ENCODE results near the gene MVD. TPM values are rescaled to one million over a fixed set of nuclear protein-coding genes. Genes with fewer than 3 reads are reported as not detected.

Gene MVD
- total RNA-seq, 1 donor from 2014 or later = 14.1 TPM

DNA sequence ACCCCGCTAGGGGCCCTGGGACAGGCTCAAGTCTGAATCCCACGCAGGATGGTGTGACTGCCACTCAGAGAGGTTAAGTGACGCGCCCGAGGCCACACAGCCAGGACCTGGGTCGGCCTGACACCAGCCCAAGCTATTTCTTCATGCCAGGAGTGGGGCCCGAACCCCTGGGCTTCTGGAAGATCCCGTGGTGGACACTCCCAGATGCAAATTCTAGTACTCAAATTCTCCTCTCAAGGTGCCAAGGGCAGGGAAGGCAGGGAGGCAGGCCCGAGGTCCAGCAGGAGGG, 19.3 kb downstream of the MVD start:
- no peaks in the 10 kb centered on the region for H3K36me3 ChIP-seq (ENCODE audit: control insufficient read depth in 3 of 3, insufficient read depth in 3 of 3, low read length in 3 of 3)
- H3K27me3 ChIP-seq (ENCODE audit: control insufficient read depth in 3 of 3, insufficient read depth in 3 of 3, low read length in 3 of 3) = peaks cover 22 to 26% (median 24%) of the 10 kb centered on the region in 3 donors
- no peak overlapping the region for H3K27ac ChIP-seq (ENCODE audit: low read depth, low read length)
- no peaks in the 10 kb centered on the region for H3K9me3 ChIP-seq (ENCODE audit: control insufficient read depth in 3 of 3, low read length in 3 of 3)
- no peak overlapping the region for H3K4me3 ChIP-seq (ENCODE audit: low read length in 3 of 3)
- peaks cover 3 to 13% (median 5%) of the 10 kb centered on the region in 3 donors for H3K4me1 ChIP-seq (ENCODE audit: control insufficient read depth in 3 of 3, insufficient read depth in 3 of 3, low read length in 3 of 3)
- H3K9ac ChIP-seq (ENCODE audit: low read depth in 1 of 3, low read length in 3 of 3) = no peak overlapping the region

DNA sequence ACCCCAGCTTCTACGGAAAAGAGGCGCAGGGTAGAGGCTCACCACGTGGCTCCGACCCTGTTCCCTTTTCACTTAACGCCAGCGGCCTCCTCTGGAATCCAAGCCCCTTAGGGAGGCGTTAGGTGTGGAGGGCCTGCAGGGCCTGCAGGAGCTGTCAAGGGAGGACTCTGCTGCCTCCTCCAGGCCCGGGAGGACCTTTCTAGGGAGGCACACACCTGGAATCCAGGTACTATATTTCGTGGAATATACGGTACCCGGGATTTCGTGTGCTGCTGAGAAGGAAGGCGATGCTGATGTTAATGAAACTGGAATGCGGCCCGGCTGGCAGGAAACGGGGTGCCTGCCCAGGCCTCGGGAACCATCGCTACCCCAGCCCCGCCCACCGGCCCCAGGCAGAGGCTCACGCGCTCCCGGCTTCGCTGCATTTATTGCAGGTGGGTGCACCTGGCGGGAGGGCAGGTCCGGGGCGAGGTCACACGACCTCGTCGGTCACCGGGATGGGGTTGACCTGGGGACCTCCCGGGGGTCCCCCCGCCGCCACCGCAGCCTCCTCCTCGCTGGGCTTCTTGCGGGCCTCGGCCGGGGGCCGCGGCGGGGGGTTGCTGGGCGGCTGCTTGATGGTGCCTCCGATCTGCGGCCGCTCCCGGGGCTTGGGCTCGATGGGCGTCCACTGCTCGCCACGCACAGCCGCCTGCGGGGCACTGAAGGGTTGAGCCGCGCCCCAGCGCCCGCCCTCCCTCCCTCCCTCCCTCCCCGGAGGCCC, 19.8 kb downstream of the MVD start:
- Histone ChIP-seq H3K27me3 (ENCODE audit: control insufficient read depth in 3 of 3, insufficient read depth in 3 of 3, low read length in 3 of 3) (peaks cover 28 to 31% (median 29%) of the 10 kb centered on the region in 3 donors), H3K9me3 (ENCODE audit: control insufficient read depth in 3 of 3, low read length in 3 of 3) (no peaks in the 10 kb centered on the region), H3K9ac (ENCODE audit: low read depth in 1 of 3, low read length in 3 of 3) (no peak overlapping the region), H3K4me3 (ENCODE audit: low read length in 3 of 3) (no peak overlapping the region), H3K27ac (ENCODE audit: low read depth, low read length) (no peak overlapping the region), H3K36me3 (ENCODE audit: control insufficient read depth in 3 of 3, insufficient read depth in 3 of 3, low read length in 3 of 3) (no peaks in the 10 kb centered on the region), H3K4me1 (ENCODE audit: control insufficient read depth in 3 of 3, insufficient read depth in 3 of 3, low read length in 3 of 3) (peaks cover 3 to 13% (median 5%) of the 10 kb centered on the region in 3 donors)

DNA sequence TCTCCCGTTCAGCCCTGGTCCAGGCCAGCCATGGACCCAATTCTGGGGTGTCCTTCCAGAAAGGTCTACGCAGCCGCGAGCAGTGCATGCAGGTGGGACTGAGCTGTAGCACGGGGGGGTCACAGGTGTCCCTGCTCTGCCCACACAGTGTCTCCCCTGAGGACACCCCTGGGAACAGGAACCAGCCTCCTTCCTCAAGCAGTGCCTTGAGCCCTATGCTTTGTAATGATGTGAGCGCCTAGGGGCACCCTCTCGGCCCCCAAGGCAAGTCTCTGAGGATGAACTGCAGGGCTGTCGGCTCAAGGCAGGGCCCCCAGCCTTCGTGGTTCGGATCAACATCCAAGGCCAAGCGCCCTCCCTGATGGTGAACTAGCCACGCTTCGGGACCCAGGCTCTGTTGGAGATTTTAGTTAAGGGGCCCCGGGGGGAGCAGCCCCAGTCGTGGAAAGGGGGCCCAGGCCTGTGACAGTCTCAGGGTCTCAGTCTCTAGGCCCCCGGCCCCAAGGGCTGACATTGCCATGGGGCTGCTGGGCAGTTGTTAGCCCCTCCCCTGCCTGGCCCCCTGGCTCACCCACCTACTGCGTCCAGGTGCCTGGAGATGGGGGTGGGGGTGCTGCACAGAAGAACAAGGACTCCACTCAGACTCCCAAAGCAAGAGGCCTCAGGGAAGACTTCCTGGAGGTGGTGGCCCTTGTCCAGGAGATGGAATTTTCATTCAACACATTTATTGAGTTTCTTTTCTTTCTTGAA, 22.2 kb downstream of the MVD start:
- Histone ChIP-seq H3K4me3 (ENCODE audit: low read length in 3 of 3) (no peak overlapping the region), H3K27ac (ENCODE audit: low read depth, low read length) (no peak overlapping the region), H3K9ac (ENCODE audit: low read depth in 1 of 3, low read length in 3 of 3) (no peak overlapping the region), H3K4me1 (ENCODE audit: control insufficient read depth in 3 of 3, insufficient read depth in 3 of 3, low read length in 3 of 3) (peaks cover 3 to 13% (median 5%) of the 10 kb centered on the region in 3 donors), H3K27me3 (ENCODE audit: control insufficient read depth in 3 of 3, insufficient read depth in 3 of 3, low read length in 3 of 3) (peaks cover 33 to 41% (median 41%) of the 10 kb centered on the region in 3 donors), H3K36me3 (ENCODE audit: control insufficient read depth in 3 of 3, insufficient read depth in 3 of 3, low read length in 3 of 3) (no peaks in the 10 kb centered on the region), H3K9me3 (ENCODE audit: control insufficient read depth in 3 of 3, low read length in 3 of 3) (no peaks in the 10 kb centered on the region)

DNA sequence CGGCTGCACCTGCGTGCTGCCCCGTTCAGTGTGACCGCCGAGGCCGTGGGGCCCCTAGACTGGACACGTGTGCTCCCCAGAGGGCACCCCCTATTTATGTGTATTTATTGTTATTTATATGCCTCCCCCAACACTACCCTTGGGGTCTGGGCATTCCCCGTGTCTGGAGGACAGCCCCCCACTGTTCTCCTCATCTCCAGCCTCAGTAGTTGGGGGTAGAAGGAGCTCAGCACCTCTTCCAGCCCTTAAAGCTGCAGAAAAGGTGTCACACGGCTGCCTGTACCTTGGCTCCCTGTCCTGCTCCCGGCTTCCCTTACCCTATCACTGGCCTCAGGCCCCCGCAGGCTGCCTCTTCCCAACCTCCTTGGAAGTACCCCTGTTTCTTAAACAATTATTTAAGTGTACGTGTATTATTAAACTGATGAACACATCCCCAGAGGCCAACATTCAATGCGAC, 22.8 kb downstream of the MVD start:
- H3K27me3 ChIP-seq (ENCODE audit: control insufficient read depth in 3 of 3, insufficient read depth in 3 of 3, low read length in 3 of 3) = peaks cover 33 to 46% (median 41%) of the 10 kb centered on the region in 3 donors
- H3K4me1 ChIP-seq (ENCODE audit: control insufficient read depth in 3 of 3, insufficient read depth in 3 of 3, low read length in 3 of 3) = peaks cover 3 to 13% (median 5%) of the 10 kb centered on the region in 3 donors
- H3K9me3 ChIP-seq (ENCODE audit: control insufficient read depth in 3 of 3, low read length in 3 of 3) = no peaks in the 10 kb centered on the region
- no peak overlapping the region for H3K4me3 ChIP-seq (ENCODE audit: low read length in 3 of 3)
- no peak overlapping the region for H3K9ac ChIP-seq (ENCODE audit: low read depth in 1 of 3, low read length in 3 of 3)
- H3K36me3 ChIP-seq (ENCODE audit: control insufficient read depth in 3 of 3, insufficient read depth in 3 of 3, low read length in 3 of 3) = no peaks in the 10 kb centered on the region
- no peak overlapping the region for H3K27ac ChIP-seq (ENCODE audit: low read depth, low read length)

DNA sequence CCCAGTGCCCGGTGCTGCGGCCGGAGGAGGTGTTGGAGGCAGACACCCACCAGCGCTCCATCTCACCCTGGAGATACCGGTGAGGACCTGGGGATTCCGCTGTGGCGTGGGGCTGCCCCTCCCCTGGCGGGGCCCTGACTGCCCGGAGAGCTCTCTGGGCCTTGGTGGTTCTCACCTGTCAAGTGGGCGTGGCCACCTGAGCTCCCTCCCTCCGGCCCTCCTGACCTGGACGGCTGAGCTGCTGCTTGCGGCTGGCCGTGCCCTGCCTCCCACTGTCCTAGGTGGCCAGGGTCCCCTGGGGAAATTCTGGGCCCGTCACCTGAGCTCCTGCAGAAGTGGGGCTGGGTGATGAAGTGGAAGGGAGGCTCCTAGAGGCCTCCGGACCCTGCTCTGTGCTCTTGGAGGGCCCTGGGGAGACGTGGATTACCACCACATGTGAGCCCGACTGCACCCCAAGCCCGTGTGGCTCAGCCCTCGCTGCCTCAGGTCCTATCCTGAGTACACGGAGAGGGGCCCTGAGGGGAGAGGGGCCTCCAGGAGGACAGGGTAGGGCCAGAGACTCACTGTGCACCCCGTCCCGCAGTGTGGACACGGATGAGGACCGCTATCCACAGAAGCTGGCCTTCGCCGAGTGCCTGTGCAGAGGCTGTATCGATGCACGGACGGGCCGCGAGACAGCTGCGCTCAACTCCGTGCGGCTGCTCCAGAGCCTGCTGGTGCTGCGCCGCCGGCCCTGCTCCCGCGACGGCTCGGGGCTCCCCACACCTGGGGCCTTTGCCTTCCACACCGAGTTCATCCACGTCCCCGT, 23.5 kb downstream of the MVD start:
- Histone ChIP-seq H3K4me3 (ENCODE audit: low read length in 3 of 3) (no peak overlapping the region), H3K9ac (ENCODE audit: low read depth in 1 of 3, low read length in 3 of 3) (no peak overlapping the region), H3K9me3 (ENCODE audit: control insufficient read depth in 3 of 3, low read length in 3 of 3) (no peaks in the 10 kb centered on the region), H3K36me3 (ENCODE audit: control insufficient read depth in 3 of 3, insufficient read depth in 3 of 3, low read length in 3 of 3) (no peaks in the 10 kb centered on the region), H3K27ac (ENCODE audit: low read depth, low read length) (no peak overlapping the region), H3K4me1 (ENCODE audit: control insufficient read depth in 3 of 3, insufficient read depth in 3 of 3, low read length in 3 of 3) (peaks cover 3 to 13% (median 5%) of the 10 kb centered on the region in 3 donors), H3K27me3 (ENCODE audit: control insufficient read depth in 3 of 3, insufficient read depth in 3 of 3, low read length in 3 of 3) (peaks cover 33 to 49% (median 41%) of the 10 kb centered on the region in 3 donors)

DNA sequence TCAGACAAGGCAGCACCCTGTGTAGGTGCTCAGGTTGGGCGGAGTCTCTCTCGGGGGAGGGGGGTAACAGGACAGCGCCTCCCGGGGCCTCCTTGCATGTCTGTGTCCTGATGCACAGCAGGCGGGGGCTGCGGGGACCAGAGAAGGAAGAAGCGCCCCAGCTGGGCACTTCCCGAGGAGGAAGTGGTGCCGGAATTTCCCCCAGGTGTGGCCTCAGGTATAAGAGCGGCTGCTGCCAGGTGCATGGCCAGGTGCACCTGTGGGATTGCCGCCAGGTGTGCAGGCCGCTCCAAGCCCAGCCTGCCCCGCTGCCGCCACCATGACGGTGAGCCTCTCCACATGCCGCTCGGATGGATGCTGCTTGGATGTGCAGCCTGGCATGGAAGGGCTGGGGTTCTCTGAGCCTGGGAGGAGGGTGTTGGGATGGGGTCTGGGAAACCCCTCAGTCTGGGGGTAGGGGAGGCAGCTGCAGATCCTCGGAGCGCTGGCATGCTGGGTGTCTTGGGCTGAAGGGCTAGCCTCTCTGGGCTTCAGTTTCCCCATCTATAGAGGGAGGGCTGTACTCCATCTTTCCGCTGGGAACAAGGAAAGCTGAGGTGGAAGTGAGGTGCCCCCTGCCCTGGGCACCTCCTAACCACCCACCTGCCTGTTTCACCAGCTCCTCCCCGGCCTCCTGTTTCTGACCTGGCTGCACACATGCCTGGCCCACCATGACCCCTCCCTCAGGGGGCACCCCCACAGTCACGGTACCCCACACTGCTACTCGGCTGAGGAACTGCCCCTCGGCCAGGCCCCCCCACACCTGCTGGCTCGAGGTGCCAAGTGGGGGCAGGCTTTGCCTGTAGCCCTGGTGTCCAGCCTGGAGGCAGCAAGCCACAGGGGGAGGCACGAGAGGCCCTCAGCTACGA, 24.3 kb downstream of the MVD start, which contains the start of gene IL17C:
IL17C (plus strand) TSS at position 250 of the 908 bp plus-strand sequence; CDS start at position 320, 70 bp downstream.
- no peaks in the 10 kb centered on the region for H3K9me3 ChIP-seq (ENCODE audit: control insufficient read depth in 3 of 3, low read length in 3 of 3)
- no peaks in the 10 kb centered on the region for H3K36me3 ChIP-seq (ENCODE audit: control insufficient read depth in 3 of 3, insufficient read depth in 3 of 3, low read length in 3 of 3)
- H3K9ac ChIP-seq (ENCODE audit: low read depth in 1 of 3, low read length in 3 of 3) = no peak within 1 kb of the TSS
- H3K4me3 ChIP-seq (ENCODE audit: low read length in 3 of 3) = no peak within 1 kb of the TSS
- H3K4me1 ChIP-seq (ENCODE audit: control insufficient read depth in 3 of 3, insufficient read depth in 3 of 3, low read length in 3 of 3) = peaks cover 3 to 13% (median 5%) of the 10 kb centered on the region in 3 donors
- H3K27ac ChIP-seq (ENCODE audit: low read depth, low read length) = no peak within 1 kb of the TSS
- peaks cover 33 to 50% (median 41%) of the 10 kb centered on the region in 3 donors for H3K27me3 ChIP-seq (ENCODE audit: control insufficient read depth in 3 of 3, insufficient read depth in 3 of 3, low read length in 3 of 3)

DNA sequence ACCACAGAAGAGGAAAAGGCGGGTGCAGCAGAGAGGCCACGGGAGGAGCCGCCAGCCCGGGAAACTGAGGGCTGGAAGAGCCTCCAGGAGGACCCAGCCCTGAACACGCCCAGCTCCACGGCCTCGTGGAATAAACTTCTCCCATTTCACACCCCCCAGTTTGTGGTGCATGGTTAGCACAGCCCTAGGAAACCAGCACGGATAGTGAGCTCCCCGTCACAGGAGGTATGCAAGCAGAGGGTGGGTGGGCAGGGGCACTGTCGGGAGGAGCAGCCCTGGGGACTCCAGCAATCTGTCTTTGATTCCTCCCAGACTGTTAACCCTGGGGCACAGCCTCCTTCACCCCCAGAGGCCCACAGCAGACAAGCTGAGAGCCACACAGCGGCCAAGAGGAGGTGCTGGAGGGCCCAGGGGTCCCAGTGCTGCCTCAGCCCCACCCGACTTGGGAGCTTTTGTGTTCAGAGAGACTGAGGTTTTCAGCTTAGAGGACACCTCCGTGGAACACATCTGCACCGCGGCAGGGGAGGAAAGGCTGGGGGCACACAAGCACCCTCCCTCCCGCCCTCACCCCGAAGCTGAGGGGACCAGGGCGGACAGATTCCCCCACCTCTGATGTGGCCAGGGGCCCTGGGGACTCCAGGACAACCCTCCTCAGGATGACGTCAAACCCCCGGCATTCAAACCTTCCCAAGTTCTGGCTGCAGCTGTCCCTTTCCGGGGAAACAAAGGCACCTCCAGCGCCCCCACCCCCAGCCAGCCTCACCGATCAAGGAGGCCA, 26.2 kb downstream of the MVD start:
- H3K4me1 ChIP-seq (ENCODE audit: control insufficient read depth in 3 of 3, insufficient read depth in 3 of 3, low read length in 3 of 3) = peaks cover 3 to 13% (median 5%) of the 10 kb centered on the region in 3 donors
- peaks cover 0 to 13% (median 12%) of the 10 kb centered on the region in 3 donors for H3K36me3 ChIP-seq (ENCODE audit: control insufficient read depth in 3 of 3, insufficient read depth in 3 of 3, low read length in 3 of 3)
- H3K9ac ChIP-seq (ENCODE audit: low read depth in 1 of 3, low read length in 3 of 3) = no peak overlapping the region
- no peak overlapping the region for H3K4me3 ChIP-seq (ENCODE audit: low read length in 3 of 3)
- H3K27me3 ChIP-seq (ENCODE audit: control insufficient read depth in 3 of 3, insufficient read depth in 3 of 3, low read length in 3 of 3) = peaks cover 33 to 51% (median 41%) of the 10 kb centered on the region in 3 donors
- H3K27ac ChIP-seq (ENCODE audit: low read depth, low read length) = no peak overlapping the region
- no peaks in the 10 kb centered on the region for H3K9me3 ChIP-seq (ENCODE audit: control insufficient read depth in 3 of 3, low read length in 3 of 3)

DNA sequence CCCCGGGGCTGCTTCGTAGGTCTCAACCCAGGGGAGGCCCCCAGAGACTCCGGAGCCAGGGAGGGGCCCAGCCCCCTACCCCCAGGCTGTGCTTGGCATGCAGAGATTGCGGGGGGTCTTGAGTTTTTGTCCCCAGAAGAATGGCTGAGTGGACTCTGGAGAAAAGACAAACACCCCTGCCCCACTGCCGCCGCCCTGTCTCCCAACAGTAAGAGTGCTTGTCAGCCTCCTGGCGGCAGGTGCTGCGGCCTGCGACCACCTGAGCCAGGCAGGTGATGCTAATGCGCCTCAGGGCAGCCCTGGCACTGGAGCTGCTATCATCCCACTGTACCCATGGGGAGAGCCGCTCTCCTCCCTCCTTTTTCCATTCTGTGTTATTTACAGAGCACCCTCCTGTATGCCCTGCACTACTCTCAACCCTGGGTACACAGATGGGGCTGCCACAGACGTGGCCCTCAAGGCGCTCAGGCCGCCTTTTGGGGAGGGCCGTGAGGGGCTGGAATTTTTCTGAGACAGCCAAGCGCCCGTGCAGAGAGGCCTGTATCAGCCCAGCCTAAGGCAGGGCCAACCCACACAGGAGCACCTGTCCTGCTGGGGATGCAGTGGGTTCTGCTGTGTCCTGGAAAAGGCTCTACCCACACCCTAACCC, 27.1 kb downstream of the MVD start:
- Histone ChIP-seq H3K9me3 (ENCODE audit: control insufficient read depth in 3 of 3, low read length in 3 of 3) (no peaks in the 10 kb centered on the region), H3K4me3 (ENCODE audit: low read length in 3 of 3) (no peak overlapping the region), H3K27me3 (ENCODE audit: control insufficient read depth in 3 of 3, insufficient read depth in 3 of 3, low read length in 3 of 3) (peaks cover 32 to 47% (median 40%) of the 10 kb centered on the region in 3 donors), H3K4me1 (ENCODE audit: control insufficient read depth in 3 of 3, insufficient read depth in 3 of 3, low read length in 3 of 3) (peaks cover 3 to 13% (median 5%) of the 10 kb centered on the region in 3 donors), H3K36me3 (ENCODE audit: control insufficient read depth in 3 of 3, insufficient read depth in 3 of 3, low read length in 3 of 3) (peaks cover 7 to 19% (median 15%) of the 10 kb centered on the region in 3 donors), H3K9ac (ENCODE audit: low read depth in 1 of 3, low read length in 3 of 3) (no peak overlapping the region), H3K27ac (ENCODE audit: low read depth, low read length) (no peak overlapping the region)
